GM10266 (cell line): ENCODE measurements around the gene USP31.

Experiments used
- DNase-seq: peaks from one replicate; pipeline ENCODE4 v3.0.0; 2012; ENCODE audit errors: extremely low spot score
- TF ChIP-seq, protein P1 (sequence below): IDR thresholded peaks from 2 replicates; pipeline ENCODE4 v1.5.1; 2012; ENCODE audit warnings: mild to moderate bottlenecking, low read depth; ENCODE audit not compliant: control insufficient read depth, insufficient read depth; ENCODE audit errors: missing control alignments

Gene USP31

DNA sequence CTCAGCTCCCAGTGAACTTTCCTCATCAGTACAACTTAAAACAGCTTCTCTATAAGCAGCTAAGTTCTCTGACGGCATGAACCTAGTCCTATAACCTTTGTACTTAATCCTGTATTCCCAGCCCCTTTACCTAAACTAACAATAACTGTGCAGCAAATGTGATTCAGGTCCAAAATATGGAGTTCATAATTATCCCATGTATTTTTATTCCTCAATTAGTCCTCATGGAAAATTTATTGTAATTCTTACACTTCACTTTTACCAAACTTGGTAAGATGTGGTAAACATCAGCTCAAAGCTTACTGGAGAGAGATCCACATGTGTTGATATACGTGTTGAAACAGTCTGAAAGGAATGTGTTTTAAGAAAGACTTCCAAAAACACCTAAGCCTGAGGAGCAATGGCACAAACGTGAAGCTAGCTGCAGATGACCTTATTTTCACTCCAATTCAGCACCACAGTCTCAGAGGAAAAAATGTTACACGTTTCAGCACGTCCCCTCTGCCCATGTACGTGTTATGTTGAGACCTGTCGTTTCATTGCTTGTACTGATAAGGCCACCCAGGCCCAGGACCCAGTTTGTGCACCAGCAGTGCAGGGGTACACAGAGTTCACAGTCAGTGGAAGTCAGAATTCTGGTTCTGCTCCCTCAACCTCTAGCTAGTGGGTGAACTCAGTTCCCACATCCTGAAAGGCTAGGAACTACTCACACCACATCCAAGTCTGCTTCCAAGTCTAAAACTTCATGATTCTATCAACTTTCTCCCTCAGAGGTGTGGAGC is 7.1 kb downstream of the USP31 start:
- TF ChIP-seq, protein P1, sequence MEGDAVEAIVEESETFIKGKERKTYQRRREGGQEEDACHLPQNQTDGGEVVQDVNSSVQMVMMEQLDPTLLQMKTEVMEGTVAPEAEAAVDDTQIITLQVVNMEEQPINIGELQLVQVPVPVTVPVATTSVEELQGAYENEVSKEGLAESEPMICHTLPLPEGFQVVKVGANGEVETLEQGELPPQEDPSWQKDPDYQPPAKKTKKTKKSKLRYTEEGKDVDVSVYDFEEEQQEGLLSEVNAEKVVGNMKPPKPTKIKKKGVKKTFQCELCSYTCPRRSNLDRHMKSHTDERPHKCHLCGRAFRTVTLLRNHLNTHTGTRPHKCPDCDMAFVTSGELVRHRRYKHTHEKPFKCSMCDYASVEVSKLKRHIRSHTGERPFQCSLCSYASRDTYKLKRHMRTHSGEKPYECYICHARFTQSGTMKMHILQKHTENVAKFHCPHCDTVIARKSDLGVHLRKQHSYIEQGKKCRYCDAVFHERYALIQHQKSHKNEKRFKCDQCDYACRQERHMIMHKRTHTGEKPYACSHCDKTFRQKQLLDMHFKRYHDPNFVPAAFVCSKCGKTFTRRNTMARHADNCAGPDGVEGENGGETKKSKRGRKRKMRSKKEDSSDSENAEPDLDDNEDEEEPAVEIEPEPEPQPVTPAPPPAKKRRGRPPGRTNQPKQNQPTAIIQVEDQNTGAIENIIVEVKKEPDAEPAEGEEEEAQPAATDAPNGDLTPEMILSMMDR = no peak
- no peak for DNase-seq

DNA sequence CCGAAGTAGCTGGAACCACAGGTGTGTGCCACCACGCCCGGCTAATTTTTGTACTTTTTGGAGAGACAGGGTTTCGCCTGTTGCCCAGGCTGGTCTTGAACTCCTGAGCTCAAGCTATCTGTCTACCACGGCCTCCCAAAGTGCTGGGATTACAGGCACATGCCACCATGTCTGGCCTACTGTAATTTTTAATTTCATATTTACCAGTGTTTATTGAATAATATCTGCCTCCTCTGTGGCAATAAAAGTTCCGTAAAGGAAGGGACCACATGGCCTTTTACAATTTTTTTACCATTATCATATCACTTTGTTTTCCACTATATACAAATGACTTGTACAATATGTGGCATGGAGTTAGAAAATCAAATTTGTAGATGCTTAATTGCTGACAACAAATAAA is 7.8 kb downstream of the USP31 start:
- TF ChIP-seq, protein P1 = no peak
- no peak for DNase-seq

DNA sequence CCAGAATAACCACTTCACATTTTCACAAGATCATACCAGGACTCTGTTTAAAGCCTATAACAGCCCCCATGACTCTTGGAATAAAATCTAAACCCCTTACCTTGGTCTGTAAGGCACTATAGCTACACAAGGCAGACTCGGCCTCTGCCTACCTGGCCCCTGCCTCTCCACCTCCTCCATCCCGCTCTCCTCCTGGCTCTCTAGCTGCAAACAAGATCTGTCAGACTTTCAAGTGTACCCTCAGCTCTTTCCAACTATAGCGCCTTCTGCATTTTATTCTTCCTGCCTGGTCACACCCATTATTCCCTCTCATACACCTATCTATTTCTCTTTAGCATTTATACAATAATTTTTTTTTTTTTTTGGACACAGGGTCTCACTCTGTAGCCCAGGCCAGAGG is 8.2 kb downstream of the USP31 start:
- TF ChIP-seq, protein P1 = no peak
- DNase-seq = no peak

DNA sequence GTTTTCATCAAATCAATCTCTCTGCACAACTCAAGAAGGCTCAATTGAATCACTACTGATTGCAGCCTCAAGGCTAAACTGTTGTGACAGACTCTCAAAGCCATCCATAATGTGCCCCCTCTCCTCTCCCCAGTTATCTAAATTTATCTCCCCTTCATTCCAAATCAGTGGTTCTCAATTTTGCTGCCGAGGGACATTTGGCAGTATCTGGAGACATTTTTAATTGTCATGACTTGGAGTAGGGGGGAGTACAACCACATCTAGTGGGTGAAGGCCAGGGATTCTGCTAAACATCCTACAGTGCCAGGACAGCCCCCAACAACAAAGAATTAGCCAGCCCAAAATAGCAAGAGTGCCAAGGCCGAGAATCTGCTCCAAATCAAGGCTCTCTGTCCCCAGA is 9.1 kb downstream of the USP31 start:
- TF ChIP-seq, protein P1 = no peak
- no peak for DNase-seq

DNA sequence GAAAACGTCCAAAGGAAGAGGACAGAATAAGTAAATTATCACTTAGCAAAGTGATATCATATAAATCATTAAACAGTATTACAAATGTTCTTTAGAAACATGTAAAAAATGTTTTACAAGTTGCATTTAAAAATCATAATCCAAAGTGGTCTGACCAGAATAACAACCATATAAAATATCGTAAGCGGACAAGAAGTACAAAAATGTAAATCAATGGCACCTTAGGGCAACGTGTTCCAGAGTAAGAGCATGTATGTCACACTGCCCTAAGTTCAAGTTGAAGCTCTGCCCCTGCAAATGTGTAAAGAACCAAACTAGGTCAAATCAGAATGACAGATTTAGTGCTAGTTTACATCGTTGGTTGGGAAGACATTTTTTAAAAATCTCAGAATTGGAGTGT is 11.4 kb downstream of the USP31 start:
- TF ChIP-seq, protein P1 = no peak
- DNase-seq = no peak

DNA sequence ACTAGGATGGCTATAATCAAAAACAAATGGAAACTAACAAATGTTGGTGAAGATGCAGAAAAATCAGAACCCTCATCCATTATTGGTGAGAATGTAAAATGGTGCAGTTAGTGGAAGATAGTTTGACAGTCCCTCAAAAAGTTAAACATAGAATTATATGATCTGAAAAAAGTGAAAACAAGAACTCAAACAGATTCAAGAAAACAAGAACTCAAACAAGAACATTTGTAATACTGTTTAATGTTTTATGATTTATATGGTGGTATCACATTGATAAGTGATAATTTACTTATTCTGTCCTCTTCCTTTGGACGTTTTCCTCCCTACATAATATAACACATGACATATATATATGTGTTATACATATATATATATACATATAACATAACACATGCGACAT is 12.0 kb downstream of the USP31 start:
- TF ChIP-seq, protein P1 = no peak
- no peak for DNase-seq

DNA sequence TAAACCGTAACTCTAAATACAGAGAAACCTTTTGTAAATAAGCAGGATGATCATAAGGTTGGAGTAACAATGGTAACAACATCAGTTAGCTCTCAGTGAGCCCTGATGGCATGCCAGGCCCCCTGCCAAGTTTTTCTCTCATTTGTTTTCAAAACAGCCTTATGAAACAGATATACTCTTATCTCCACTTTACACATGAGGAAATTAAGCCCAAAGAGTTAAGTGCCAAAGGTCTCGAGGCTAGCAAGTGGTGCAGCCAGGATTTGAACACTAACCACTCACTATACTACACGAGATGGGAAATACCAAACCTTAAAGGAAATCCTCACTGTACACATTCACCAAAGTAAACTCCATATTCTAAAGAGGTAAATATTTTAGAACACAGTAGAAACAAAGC is 15.0 kb downstream of the USP31 start:
- DNase-seq = no peak
- TF ChIP-seq, protein P1 = no peak
